ENCODE measurements around the gene SALL3. TPM values are rescaled to one million over a fixed set of nuclear protein-coding genes. Genes with fewer than 3 reads are reported as not detected.

The SALL3 gene
- total and polyA plus RNA-seq, 2 of the 13 experiments (the other 11 are each of a cell fraction or from before 2014, with no cell fraction given): not detected

DNA sequence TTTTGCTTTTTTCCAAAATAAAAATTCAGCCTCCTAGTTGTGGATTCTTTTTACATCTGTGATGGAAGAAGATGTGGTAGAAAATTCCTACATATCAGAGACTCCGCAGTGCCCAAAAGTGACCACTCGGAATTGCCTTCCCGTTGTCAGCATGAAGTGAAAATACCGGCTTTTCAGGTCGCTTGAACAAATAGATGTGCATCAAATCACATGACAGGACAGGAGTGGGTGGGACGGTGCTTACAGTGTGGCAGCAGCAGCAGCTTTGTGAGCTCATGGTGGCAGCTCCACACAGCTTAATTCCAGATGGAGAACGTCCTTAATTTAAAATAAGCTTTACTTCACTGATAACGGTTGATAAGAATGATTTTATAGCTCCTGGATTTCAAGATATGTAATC, 20.3 kb downstream of the SALL3 start:
- no peak for TF ChIP-seq HDAC6 (IDR thresholded peaks at IDR 0.05; ENCODE audit: low read depth, low read length)
- TF ChIP-seq ZBTB42 (CRISPR knock-in tag; IDR thresholded peaks at IDR 0.05): no peak
- TF ChIP-seq, protein P1, sequence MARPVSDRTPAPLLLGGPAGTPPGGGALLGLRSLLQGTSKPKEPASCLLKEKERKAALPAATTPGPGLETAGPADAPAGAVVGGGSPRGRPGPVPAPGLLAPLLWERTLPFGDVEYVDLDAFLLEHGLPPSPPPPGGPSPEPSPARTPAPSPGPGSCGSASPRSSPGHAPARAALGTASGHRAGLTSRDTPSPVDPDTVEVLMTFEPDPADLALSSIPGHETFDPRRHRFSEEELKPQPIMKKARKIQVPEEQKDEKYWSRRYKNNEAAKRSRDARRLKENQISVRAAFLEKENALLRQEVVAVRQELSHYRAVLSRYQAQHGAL (CRISPR knock-in tag; IDR thresholded peaks at IDR 0.05; ENCODE audit: not compliant biosample characterization): no peak
- TF ChIP-seq ZNF282 (IDR thresholded peaks at IDR 0.05; ENCODE audit: partially characterized antibody): no peak
- no peak for TF ChIP-seq ZNF143 (CRISPR knock-in tag; IDR thresholded peaks at IDR 0.05)
- TF ChIP-seq THYN1 (CRISPR knock-in tag; IDR thresholded peaks at IDR 0.05; ENCODE audit: borderline replicate concordance, low read depth): no peak
- TF ChIP-seq, protein P2, sequence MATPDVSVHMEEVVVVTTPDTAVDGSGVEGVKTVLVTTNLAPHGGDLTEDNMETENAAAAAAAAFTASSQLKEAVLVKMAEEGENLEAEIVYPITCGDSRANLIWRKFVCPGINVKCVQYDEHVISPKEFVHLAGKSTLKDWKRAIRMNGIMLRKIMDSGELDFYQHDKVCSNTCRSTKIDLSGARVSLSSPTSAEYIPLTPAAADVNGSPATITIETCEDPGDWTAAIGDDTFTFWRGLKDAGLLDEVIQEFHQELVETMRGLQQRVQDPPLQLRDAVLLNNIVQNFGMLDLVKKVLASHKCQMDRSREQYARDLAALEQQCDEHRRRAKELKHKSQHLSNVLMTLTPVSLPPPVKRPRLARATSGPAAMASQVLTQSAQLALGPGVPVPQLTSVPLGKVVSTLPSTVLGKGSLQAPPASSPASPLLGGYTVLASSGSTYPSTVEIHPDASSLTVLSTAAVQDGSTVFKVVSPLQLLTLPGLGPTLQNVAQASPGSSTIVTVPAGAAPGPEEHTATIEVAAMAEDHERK (CRISPR knock-in tag; IDR thresholded peaks at IDR 0.05; ENCODE audit: low read depth): no peak
- TF ChIP-seq, protein P3, sequence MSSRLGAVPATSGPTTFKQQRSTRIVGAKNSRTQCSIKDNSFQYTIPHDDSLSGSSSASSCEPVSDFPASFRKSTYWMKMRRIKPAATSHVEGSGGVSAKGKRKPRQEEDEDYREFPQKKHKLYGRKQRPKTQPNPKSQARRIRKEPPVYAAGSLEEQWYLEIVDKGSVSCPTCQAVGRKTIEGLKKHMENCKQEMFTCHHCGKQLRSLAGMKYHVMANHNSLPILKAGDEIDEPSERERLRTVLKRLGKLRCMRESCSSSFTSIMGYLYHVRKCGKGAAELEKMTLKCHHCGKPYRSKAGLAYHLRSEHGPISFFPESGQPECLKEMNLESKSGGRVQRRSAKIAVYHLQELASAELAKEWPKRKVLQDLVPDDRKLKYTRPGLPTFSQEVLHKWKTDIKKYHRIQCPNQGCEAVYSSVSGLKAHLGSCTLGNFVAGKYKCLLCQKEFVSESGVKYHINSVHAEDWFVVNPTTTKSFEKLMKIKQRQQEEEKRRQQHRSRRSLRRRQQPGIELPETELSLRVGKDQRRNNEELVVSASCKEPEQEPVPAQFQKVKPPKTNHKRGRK (CRISPR knock-in tag; IDR thresholded peaks at IDR 0.05): no peak
- no peak for TF ChIP-seq DNMT1 (CRISPR knock-in tag; IDR thresholded peaks at IDR 0.05)
- no peak for TF ChIP-seq RFX1 (IDR thresholded peaks at IDR 0.05)
- no peak for TF ChIP-seq SRSF4 (IDR thresholded peaks at IDR 0.05; ENCODE audit: low read depth, low read length, poor library complexity, severe bottlenecking)
- no peak for TF ChIP-seq AGO2 (optimal IDR thresholded peaks at IDR 0.05; ENCODE audit: low read depth, low read length)
- TF ChIP-seq SATB2 (CRISPR knock-in tag; IDR thresholded peaks at IDR 0.05): no peak
- no peak for TF ChIP-seq THAP11 (CRISPR knock-in tag; IDR thresholded peaks at IDR 0.05)

More for the DNA sequence above, 20.3 kb downstream of the SALL3 start:
- intact Hi-C loops (cut with micrococcal nuclease; ENCODE audit: unreplicated experiment): no loop called here
- DNase-seq (ENCODE audit: low spot score) (no peak), FAIRE-seq (no peak), ATAC-seq (no peak)
- H3K27ac ChIP-seq (ENCODE audit: extremely low read length, insufficient read depth, low read length): no peak overlapping the region
- peaks cover 0 to 45% of the 10 kb centered on the region in 2 experiments; a peak in 3 of 5 replicates for H3K27me3 ChIP-seq (ENCODE audit: control insufficient read depth in 1 of 2, insufficient read depth in 2 of 2, low read length in 2 of 2)
- no peak overlapping the region for H3K9ac ChIP-seq (ENCODE audit: insufficient read depth, low read depth, low read length)
- no peaks in the 10 kb centered on the region for H3K9me3 ChIP-seq (ENCODE audit: low read length)
- H3K79me2 ChIP-seq (ENCODE audit: insufficient read depth, low read length): no peaks in the 10 kb centered on the region
- POLR2A ChIA-PET: no interaction called here
- no peak overlapping the region for H3K4me2 ChIP-seq (ENCODE audit: low read depth, low read length)
- no peak overlapping the region for H3K4me3 ChIP-seq (replicated peaks in 1 of 3; ENCODE audit: insufficient read depth in 1 of 3, low read depth in 2 of 3, low read length in 3 of 3)
- no TSS peak for BruUV-seq (replicated peaks)
- CTCF ChIA-PET (ENCODE audit: low intra/inter-chr PET ratio, low total read pairs): no interaction called here
- no peaks in the 10 kb centered on the region for H3K4me1 ChIP-seq (ENCODE audit: insufficient read depth, low read length)
- in situ Hi-C loops (cut with HindIII; ENCODE audit: extremely low pct_ligation_motif_present, low pct_unique_long_range_greater_than_20kb): loop anchor here (25.0 kb wide), 2 partner anchors 338 to 1088 kb away; no protein-coding TSS in a partner anchor
- H4K20me1 ChIP-seq (ENCODE audit: insufficient read depth, low read length): no peaks in the 10 kb centered on the region
- no peaks in the 10 kb centered on the region for H3K36me3 ChIP-seq (replicated peaks in 1 of 2; ENCODE audit: control insufficient read depth in 1 of 2, insufficient read depth in 2 of 2, low read length in 2 of 2)
- WGBS (ENCODE audit: low lambda C conversion rate): 13% methylated on average over 8 of the region's 8 CpGs
- H2AFZ ChIP-seq (ENCODE audit: low read length): no peak overlapping the region
